DOHH2 (cell line): ENCODE measurements around the gene METAP1D.
A peak's percentile ranks its signal among the peaks of the same experiment; 100 is the strongest.

Source experiments
- H3F3A ChIP-seq: fragments of 200-600 bp; sonication (generic), shearing (Covaris generic); 2 replicates; pipeline ENCODE4 v1.6.0; 2016; ENCODE audit warnings: antibody characterized with exemption, mild to moderate bottlenecking; ENCODE audit not compliant: control insufficient read depth, insufficient read depth
- H3K27ac ChIP-seq: fragments of 200-600 bp; sonication (generic); 2 replicates; pipeline ENCODE4 v1.5.1; 2014; ENCODE audit warnings: low read depth, mild to moderate bottlenecking, low read length, moderate library complexity
- H3K27me3 ChIP-seq: fragments of 200-600 bp; sonication (generic); 2 replicates; pipeline ENCODE4 v1.6.1; 2014; ENCODE audit warnings: mild to moderate bottlenecking, low read length, mixed read lengths; ENCODE audit not compliant: control insufficient read depth
- H3K36me3 ChIP-seq: fragments of 200-600 bp; sonication (generic); 2 replicates; pipeline ENCODE4 v1.6.1; 2014; ENCODE audit warnings: mild to moderate bottlenecking, low read length, moderate library complexity, mixed read lengths; ENCODE audit not compliant: control insufficient read depth
- H3K4me1 ChIP-seq: fragments of 200-600 bp; sonication (generic); 2 replicates; pipeline ENCODE4 v1.6.1; 2014; ENCODE audit warnings: mild to moderate bottlenecking, low read length, mixed read lengths; ENCODE audit not compliant: control insufficient read depth
- H3K4me2 ChIP-seq: fragments of 200-600 bp; sonication (generic); 2 replicates; pipeline ENCODE4 v1.6.0; 2014; ENCODE audit warnings: mild to moderate bottlenecking, low read length, moderate library complexity
- H3K4me3 ChIP-seq: fragments of 200-600 bp; sonication (generic); 2 replicates; pipeline ENCODE4 v1.5.1; 2014; ENCODE audit warnings: mild to moderate bottlenecking, low read length, mixed read lengths
- H3K79me2 ChIP-seq: fragments of 200-600 bp; sonication (generic); 2 replicates; pipeline ENCODE4 v1.6.1; 2014; ENCODE audit warnings: mild to moderate bottlenecking, low read length, mixed read lengths; ENCODE audit not compliant: control insufficient read depth
- H3K9me2 ChIP-seq: fragments of 200-600 bp; sonication (generic); replicated peaks from 2 replicates; pipeline ENCODE4 v1.6.1; 2014; ENCODE audit warnings: mild to moderate bottlenecking, low read length, mixed read lengths; ENCODE audit not compliant: control insufficient read depth
- H3K9me3 ChIP-seq: fragments of 200-600 bp; sonication (generic); 2 replicates; pipeline ENCODE4 v1.6.1; 2014; ENCODE audit warnings: antibody characterized with exemption, low read length, mixed read lengths; ENCODE audit not compliant: control insufficient read depth, insufficient read depth
- H4K20me1 ChIP-seq: fragments of 200-600 bp; sonication (generic); 2 replicates; pipeline ENCODE4 v1.6.0; 2014; ENCODE audit warnings: low read depth, mild to moderate bottlenecking, antibody characterized with exemption, low read length, moderate library complexity; ENCODE audit not compliant: control insufficient read depth, insufficient read depth
- CTCF ChIP-seq: fragments of 200-600 bp; sonication (generic); IDR thresholded peaks from one replicate; pipeline ENCODE4 v1.5.1; 2014; ENCODE audit warnings: antibody characterized with exemption, mild to moderate bottlenecking, low read depth, low read length; ENCODE audit not compliant: poor library complexity, severe bottlenecking
- EZH2phosphoT487 ChIP-seq: fragments of 200-600 bp; sonication (generic); IDR thresholded peaks from 2 replicates; pipeline ENCODE4 v1.6.1; 2017; ENCODE audit warnings: borderline replicate concordance, mild to moderate bottlenecking, antibody characterized with exemption, low read length, moderate library complexity, mixed read lengths

The METAP1D gene

DNA sequence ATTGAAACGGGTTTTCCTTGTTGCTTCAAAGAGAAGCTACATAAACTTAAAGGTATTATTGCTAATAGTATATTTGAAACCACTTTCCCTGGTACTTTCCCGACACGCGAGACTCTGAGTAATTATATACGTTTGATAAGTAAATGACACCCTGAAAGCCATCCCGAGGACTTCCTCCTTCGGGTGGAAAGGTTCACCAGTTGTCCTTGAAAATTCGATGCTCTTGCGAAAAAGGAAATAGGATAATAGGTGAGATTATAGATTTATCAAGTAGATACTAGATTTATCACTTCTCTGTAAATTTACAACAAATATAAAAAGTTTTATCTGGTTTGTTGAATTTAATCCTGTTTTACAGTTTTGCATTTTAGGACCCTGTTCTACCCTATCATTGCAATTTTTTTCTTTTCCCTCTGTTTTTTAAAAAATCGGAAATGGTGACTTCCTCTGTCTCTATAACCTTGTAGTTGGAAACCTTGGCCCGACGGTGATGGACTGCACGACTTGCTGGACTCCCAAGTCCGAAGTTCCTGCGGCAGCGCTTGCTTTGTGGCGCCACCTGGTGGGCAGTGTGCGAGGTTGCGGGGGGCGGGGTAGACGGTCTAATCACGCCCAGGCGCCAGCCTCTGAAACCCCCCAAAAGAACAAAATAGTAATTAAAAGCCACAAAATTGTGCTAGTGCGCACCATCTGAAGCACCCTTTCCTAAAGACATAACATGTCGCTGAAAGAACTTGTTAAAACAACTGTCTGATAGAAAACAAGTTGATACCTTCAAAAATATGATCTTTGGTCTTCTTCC is 103.9 kb downstream of the METAP1D start:
- Histone ChIP-seq H3K4me2 (peak overlapping the region; percentile 79), H3K9me2 (no peaks in the 10 kb centered on the region), H3K27me3 (peaks cover 54% of the 10 kb centered on the region), H3K4me1 (peaks cover 51% of the 10 kb centered on the region), H3K9me3 (no peaks in the 10 kb centered on the region), H4K20me1 (peaks cover 8% of the 10 kb centered on the region; the same call in 1 of the 2 replicates), H3K36me3 (no peaks in the 10 kb centered on the region), H3K79me2 (no peaks in the 10 kb centered on the region), H3K4me3 (peak overlapping the region; percentile 73), H3F3A (no peaks in the 10 kb centered on the region), H3K27ac (no peak overlapping the region)
- TF ChIP-seq EZH2phosphoT487 (no peak), CTCF (peak; percentile 99)

GRCh38 chr2:172105471-172106107 is 105.8 kb downstream of the METAP1D start:
- H3K79me2 ChIP-seq = no peaks in the 10 kb centered on the region
- H3K27ac ChIP-seq = no peak overlapping the region
- peaks cover 7% of the 10 kb centered on the region; the same call in 1 of the 2 replicates for H4K20me1 ChIP-seq
- TF ChIP-seq CTCF = no peak
- TF ChIP-seq EZH2phosphoT487 = no peak
- H3F3A ChIP-seq = no peaks in the 10 kb centered on the region
- H3K36me3 ChIP-seq = no peaks in the 10 kb centered on the region
- no peaks in the 10 kb centered on the region for H3K9me2 ChIP-seq
- H3K4me2 ChIP-seq = no peak overlapping the region
- peaks cover 35% of the 10 kb centered on the region for H3K27me3 ChIP-seq
- no peak overlapping the region for H3K4me3 ChIP-seq
- no peaks in the 10 kb centered on the region for H3K9me3 ChIP-seq
- peaks cover 31% of the 10 kb centered on the region for H3K4me1 ChIP-seq

DNA sequence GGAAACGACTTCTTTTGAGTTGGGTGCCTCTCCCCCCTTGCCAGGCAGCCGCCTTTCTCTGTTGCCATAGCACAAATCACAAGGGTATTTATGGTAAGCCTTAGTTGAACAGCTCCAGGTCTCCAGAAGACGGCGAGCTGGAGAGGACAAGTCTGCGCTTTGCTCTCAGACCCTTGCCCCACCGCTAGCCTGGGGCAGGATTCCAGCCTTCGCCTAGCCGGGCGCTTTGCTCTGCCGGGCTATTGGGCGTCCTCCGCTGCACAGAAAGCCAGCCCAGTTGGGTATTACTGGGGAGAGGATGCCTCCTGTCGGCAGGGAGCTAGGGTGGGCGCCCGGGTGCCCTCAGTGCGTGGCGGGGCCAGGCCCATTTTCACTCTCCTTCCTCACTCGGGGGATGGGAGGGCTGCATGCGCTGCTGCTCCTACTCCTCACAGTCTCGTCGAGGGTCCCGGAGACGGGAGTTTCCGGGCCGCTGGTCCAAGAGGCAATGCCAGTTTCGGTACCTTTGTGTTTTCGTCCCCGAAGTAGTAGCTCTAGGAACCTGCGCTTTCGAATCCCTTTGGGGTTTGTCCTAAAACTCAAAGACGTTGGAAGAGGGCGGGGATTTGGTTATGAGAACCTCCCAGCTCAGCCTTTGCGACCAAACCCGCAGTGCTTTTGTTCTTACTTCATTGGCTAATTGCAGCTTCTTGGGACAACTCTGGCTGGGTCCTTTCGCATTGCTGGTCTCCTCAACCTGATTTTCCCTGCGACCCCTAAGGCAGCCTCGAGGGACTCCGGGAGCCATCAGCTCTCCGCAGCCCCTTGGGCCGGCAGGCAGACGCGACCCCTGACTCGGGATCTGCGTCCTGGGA is 106.6 kb downstream of the METAP1D start:
- peaks cover 4% of the 10 kb centered on the region; the same call in 1 of the 2 replicates for H4K20me1 ChIP-seq
- no peaks in the 10 kb centered on the region for H3K79me2 ChIP-seq

More for the DNA sequence above, 106.6 kb downstream of the METAP1D start:
- Histone ChIP-seq H3K27me3 (peaks cover 28% of the 10 kb centered on the region), H3K4me3 (no peak overlapping the region), H3F3A (no peaks in the 10 kb centered on the region), H3K9me3 (no peaks in the 10 kb centered on the region), H3K36me3 (no peaks in the 10 kb centered on the region), H3K4me1 (peaks cover 24% of the 10 kb centered on the region), H3K4me2 (peak overlapping the region; percentile 28; the same call in 1 of the 2 replicates), H3K9me2 (no peaks in the 10 kb centered on the region), H3K27ac (no peak overlapping the region)
- TF ChIP-seq EZH2phosphoT487 (no peak), CTCF (peak; percentile 30)
